Effector CD8-positive, alpha-beta T cell (primary cell): ENCODE results near the gene BAX.

Source experiments
- DNase-seq: peaks from one replicate; lab custom pipeline; 2025; lab: John Stamatoyannopoulos, UW

Gene BAX

GRCh38 chr19:48985711-48986110 lies 31.0 kb downstream of the BAX start:
- no peak for DNase-seq

- DNase-seq = no peak
Observed at GRCh38 chr19:48986211-48986610, 31.5 kb downstream of the BAX start.

DNA sequence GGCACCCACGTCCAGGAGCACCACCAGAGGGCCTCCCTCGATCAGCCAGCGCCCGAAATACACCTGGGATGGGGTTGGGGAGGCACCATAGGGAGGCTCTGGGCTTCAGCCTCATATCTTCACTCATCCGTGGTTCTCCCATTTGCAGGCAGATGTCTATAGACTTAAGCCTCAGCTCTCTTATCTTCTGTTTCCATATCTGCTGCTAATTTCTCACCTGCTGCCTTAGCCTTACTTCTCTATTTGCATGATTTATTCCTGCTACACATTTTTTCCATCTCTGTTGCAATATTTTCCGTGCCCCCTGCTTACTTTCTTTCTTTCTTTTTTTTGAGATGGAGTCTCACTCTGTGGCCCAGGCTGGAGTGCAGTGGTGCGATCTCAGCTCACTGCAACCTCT lies 32.6 kb downstream of the BAX start:
- DNase-seq = no peak

DNA sequence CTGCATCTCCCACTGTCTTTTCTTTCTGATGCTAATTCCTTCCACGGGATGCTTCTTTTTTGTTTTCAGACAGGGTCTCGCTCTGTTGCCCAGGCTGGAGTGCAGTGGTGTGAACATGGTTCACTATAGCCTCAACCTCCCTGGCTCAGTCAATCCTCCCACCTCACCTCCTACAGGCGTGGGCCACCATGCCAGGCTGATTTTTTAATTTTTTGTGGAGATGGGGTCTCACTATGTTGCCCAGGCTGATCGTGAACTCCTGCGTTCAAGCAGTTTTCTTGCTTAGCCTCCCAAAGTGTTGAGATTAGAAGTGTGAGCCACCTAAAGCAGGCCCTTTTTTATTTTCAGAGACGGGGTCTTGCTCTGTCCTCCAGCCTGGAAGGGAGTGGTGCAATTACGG lies 33.6 kb downstream of the BAX start:
- DNase-seq = no peak

DNA sequence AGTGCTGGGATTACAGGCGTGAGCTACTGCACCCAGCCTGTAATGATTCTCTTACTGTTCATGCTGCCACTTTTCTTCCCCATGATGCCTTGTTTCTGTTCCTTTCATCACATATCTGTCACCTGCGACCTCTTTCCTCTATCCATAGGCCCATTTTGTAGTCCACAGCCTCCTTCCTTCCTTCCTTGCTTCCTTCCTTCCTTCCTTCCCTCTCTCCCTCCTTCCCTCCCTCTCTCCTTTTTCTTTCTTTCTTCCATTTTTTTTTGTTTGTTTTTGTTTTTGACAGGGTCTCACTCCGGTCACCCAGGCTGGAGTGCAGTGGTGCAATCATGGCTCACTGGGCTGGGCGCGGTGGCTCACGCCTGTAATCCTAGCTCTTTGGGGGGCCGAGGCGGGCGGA lies 34.2 kb downstream of the BAX start:
- no peak for DNase-seq

DNA sequence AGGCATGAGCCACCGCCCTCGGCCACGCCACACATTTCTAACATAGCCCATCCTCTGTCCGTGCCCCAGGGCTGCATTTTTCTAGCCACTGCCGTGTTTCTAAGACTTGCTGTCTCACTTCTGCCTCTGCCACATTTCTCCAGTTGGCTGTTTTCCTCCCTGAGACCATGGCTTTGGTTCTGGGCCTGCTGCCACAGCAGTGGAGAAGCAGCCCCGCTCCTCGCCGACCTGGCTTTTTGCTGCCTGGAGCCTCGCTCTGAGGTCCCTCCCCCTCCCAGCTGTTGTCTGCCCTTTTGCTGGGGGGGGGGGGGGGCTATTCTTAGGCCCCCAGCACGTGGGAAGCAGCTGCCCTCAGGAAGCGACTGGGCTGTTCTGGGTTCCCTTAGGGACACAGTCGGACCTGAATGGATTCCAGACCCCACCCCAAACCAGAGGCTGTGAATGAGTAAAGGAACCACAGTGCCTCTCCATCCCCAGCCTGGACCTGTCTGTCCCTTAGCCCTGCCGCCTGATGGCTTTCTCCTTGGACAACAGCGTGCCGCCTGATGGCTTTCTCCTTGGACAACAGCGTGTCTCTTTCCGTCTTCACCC lies 35.1 kb downstream of the BAX start:
- DNase-seq = no peak

DNA sequence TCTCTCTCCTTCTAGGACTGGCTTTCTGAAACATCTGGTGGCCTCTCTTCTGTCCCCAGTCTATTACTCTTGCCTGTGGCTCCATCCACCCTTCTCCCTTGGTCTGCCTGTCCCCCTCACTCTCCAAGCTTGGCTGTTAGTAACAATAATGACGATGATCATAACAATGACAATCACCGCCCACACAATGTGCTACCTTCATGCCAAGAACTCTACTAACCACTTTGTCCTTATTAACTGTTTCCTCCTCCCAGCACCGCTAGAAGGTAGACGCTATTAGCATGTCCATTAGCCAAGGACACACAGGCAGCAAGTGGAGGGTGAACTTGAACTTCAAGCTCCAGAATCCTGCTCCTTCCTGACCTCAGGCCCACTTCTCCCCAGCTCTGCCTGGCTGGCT lies 35.7 kb downstream of the BAX start:
- DNase-seq = no peak

- no peak for DNase-seq
Observed at GRCh38 chr19:48991011-48991609, 36.4 kb downstream of the BAX start.

DNA sequence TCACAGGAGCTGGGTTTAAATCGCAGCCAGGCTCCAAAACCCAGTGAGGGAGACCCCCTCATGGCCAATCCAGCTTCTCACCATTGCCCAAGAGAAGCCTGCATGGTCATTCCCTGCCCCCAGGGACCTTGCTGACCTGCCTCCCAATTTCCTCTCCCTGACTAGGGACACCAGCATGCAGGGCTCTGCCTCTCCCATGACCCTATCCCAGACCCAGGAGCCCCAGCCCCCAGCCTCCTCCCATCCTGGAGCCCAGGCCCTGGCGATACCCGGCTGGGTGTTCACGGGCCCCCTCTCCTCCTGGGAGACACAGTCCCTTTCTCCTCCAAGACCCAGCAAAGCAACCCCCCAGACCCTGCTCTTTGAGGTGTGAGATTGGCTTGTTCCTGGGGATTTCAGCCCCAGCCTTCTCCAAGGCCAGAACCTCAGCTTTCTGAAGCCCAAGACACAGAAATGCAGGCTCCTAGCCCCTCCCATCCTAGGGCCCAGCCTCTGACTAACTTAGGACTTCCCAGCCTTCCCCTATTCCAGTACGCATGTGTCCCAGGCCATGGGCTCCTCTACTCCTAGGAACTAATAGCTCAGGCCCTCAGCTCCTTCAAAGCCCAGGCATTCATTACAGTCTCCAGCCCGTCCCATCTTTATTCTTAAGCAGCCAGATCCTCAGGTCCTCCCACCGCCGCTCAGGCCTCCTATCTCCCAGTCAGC lies 37.4 kb downstream of the BAX start:
- no peak for DNase-seq

GRCh38 chr19:48992581-48993174 lies 38.0 kb downstream of the BAX start:
- DNase-seq = no peak

DNA sequence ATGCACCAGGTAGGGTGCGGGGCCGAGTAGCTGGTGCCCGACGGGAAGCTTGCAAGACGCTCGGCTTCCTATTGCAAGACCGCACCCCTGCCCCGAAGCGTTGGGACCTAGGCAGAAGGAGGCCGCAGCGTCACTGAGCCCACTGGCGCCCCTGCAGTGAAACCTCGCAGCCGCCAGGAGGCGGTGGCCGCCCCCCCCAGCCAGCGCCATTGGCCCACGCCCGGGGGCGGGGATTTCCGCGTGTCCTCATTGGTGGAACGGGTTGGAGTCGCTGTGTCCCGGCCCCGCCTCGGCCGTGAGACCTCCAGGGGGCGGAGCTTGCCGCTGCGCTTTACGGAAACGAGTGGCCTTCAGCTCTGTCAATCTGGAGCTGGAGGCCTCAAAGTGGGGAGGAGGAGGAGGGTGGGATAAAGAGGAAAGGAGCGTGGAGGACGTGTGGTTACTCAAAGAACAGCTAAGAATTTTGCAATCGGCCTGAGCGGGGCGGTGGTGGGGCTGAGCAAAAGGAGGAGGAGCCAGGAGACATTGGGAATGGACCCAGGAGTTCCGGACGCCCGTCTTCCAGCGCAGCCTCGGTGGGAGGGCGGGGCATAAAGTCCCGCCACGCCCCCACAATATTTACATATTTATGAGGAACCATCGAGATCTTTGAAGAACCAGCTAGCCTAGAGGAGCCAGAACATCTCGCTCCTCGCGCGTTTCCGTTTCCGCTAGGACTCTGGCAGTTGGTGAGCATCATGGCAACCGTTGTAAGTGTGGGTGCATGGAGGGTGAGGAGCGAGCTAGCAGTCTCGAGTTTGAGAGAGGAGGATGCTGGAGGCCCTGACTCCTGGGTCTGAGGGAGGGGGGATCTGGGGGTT lies 38.7 kb downstream of the BAX start, which contains the start of the genes GYS1 and RUVBL2:
GYS1 (minus strand) TSS at position 135 of the 860 bp plus-strand sequence. CDS start 197 bp downstream, outside the sequence.
RUVBL2 (plus strand) TSS at position 713 of the 860 bp plus-strand sequence; CDS start at position 738, 25 bp downstream.
- DNase-seq = peak; percentile 98

DNA sequence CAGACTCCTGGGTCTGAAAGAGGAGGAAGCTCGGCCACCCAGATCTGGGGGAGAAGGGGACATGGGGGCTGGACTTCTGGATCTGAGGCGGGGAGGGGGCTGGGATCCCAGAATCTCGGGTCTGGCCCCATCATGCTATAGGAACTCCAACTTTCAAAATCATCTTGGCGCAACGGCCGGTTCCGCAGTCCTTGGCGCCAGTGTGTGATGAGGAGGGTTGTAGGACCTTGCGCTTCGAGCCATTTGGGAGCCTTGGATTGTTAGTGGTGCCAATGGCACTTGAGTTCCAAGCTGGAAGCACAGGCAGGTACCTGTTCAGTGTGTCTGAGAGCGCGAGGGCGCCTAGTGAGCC lies 39.3 kb downstream of the BAX start:
- no peak for DNase-seq

GRCh38 chr19:48997972-48998371 lies 43.3 kb downstream of the BAX start:
- peak; percentile 16 for DNase-seq

GRCh38 chr19:48999481-49000325 lies 45.0 kb downstream of the BAX start:
- peak; percentile 18 for DNase-seq

GRCh38 chr19:49004133-49004532 lies 49.5 kb downstream of the BAX start:
- no peak for DNase-seq

GRCh38 chr19:49004964-49005614 lies 50.4 kb downstream of the BAX start:
- no peak for DNase-seq

DNA sequence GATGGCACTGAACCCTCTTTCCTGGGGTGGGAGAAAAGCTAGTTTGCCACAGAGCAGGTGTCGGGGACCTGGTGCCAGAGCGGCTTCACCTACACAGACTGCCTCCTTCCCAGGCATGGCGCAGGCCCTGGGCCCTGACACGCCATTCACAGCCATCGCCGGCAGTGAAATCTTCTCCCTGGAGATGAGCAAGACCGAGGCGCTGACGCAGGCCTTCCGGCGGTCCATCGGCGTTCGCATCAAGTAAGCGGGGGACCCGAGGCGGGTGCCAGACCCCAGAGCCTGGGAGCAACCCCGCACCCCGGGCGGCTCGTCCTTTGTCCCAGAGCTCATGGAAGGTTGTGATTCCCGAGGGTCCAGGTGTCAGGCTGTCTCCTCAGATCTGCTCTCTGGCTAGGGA lies 52.2 kb downstream of the BAX start:
- DNase-seq = no peak

- no peak for DNase-seq
Observed at GRCh38 chr19:49009828-49010227, 55.2 kb downstream of the BAX start.

- no peak for DNase-seq
Observed at GRCh38 chr19:49010453-49010852, 55.8 kb downstream of the BAX start.

DNA sequence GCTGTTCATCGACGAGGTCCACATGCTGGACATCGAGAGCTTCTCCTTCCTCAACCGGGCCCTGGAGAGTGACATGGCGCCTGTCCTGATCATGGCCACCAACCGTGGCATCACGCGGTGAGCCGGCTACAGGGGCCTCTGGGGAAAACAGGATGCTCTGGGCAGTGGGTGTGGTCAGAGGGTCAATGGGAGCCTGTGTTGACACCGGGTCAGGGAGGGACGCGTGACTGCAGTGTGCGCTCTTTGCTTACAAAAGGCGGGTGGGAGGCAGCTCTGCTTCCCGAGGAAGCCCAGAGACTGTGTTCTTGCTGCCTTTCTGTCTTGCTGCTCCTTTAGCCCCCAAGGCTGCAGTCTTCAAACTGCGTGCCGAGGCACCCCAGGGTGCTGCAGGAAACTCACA lies 56.5 kb downstream of the BAX start:
- no peak for DNase-seq
